SU-DHL-6 (cell line): Measurements from ENCODE around the gene ADARB2.
"Not testable (repeated sequence)": the region's sequence is repeated elsewhere in the genome, so short reads cannot be mapped to it uniquely, and the experiment has no call there.

Experiments used
- CTCF ChIP-seq: fragments of 200-600 bp; sonication (generic); IDR thresholded peaks from one replicate; pipeline ENCODE4 v1.5.1; 2017; ENCODE audit warnings: antibody characterized with exemption, mild to moderate bottlenecking, low read length, moderate library complexity; ENCODE audit not compliant: insufficient read depth, poor library complexity, severe bottlenecking
- EZH2phosphoT487 ChIP-seq: fragments of 200-600 bp; sonication (generic), shearing (Covaris generic); conservative IDR thresholded peaks from 2 replicates; pipeline ENCODE4 v1.6.1; 2018; ENCODE audit warnings: mild to moderate bottlenecking, antibody characterized with exemption, low read length, moderate library complexity, mixed read lengths

- not testable (repeated sequence) for TF ChIP-seq CTCF, EZH2phosphoT487
Measured at GRCh38 chr10:1537449-1537848, 199.9 kb downstream of the ADARB2 start.
